HL-60 (cell line): ENCODE data around the gene COL4A2.

Source experiments
- CTCF ChIP-seq: IDR thresholded peaks from one replicate; pipeline ENCODE4 v1.5.1; 2011; ENCODE audit warnings: low read length, control low read depth, inconsistent platforms; ENCODE audit not compliant: insufficient read depth
- GABPA ChIP-seq: IDR thresholded peaks from 2 replicates; pipeline ENCODE4 v1.6.1; 2012; ENCODE audit warnings: low read depth
- POLR2AphosphoS5 ChIP-seq: IDR thresholded peaks from 2 replicates; pipeline ENCODE4 v1.6.1; 2012; ENCODE audit warnings: low read depth
- TF ChIP-seq, protein P1 (sequence below): IDR thresholded peaks from 2 replicates; pipeline ENCODE4 v1.6.1; 2012; ENCODE audit warnings: low read depth; ENCODE audit not compliant: insufficient replicate concordance

GRCh38 chr13:110416131-110417025 is 109.3 kb downstream of the COL4A2 start:
- TF ChIP-seq CTCF (no peak), POLR2AphosphoS5 (no peak), GABPA (no peak)
- TF ChIP-seq, protein P1, sequence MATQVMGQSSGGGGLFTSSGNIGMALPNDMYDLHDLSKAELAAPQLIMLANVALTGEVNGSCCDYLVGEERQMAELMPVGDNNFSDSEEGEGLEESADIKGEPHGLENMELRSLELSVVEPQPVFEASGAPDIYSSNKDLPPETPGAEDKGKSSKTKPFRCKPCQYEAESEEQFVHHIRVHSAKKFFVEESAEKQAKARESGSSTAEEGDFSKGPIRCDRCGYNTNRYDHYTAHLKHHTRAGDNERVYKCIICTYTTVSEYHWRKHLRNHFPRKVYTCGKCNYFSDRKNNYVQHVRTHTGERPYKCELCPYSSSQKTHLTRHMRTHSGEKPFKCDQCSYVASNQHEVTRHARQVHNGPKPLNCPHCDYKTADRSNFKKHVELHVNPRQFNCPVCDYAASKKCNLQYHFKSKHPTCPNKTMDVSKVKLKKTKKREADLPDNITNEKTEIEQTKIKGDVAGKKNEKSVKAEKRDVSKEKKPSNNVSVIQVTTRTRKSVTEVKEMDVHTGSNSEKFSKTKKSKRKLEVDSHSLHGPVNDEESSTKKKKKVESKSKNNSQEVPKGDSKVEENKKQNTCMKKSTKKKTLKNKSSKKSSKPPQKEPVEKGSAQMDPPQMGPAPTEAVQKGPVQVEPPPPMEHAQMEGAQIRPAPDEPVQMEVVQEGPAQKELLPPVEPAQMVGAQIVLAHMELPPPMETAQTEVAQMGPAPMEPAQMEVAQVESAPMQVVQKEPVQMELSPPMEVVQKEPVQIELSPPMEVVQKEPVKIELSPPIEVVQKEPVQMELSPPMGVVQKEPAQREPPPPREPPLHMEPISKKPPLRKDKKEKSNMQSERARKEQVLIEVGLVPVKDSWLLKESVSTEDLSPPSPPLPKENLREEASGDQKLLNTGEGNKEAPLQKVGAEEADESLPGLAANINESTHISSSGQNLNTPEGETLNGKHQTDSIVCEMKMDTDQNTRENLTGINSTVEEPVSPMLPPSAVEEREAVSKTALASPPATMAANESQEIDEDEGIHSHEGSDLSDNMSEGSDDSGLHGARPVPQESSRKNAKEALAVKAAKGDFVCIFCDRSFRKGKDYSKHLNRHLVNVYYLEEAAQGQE = no peak
